ENCODE data around the gene RHOB. TPM values are rescaled to one million over a fixed set of nuclear protein-coding genes. Genes with fewer than 3 reads are reported as not detected.
"Not testable (repeated sequence)": the region's sequence is repeated elsewhere in the genome, so short reads cannot be mapped to it uniquely, and the experiment has no call there.

RHOB gene
- total RNA-seq, 6 experiments from 2014 or later, result 185 to 656 (median 388) TPM

GRCh38 chr2:20456636-20457426 is 10.0 kb downstream of the RHOB start:
- 77% methylated on average over 3 of the region's 3 CpGs for WGBS (ENCODE audit: insufficient coverage, low coverage, low lambda C conversion rate, missing lambda C conversion rate)
- H3K4me1 ChIP-seq, result no peaks in the 10 kb centered on the region
- TF ChIP-seq CTCF (IDR thresholded peaks at IDR 0.05) (no peak), POLR2A (IDR thresholded peaks at IDR 0.05) (no peak)
- H3K27me3 ChIP-seq, result no peaks in the 10 kb centered on the region
- ATAC-seq (peak in 1 of 4 donors; percentile 49), DNase-seq (no peak)
- no peak overlapping the region for H3K27ac ChIP-seq
- H3K36me3 ChIP-seq, result no peaks in the 10 kb centered on the region
- no peak overlapping the region for H3K4me3 ChIP-seq
- intact Hi-C loops (cut with DNase I), result no loop called here
- no peaks in the 10 kb centered on the region for H3K9me3 ChIP-seq

GRCh38 chr2:20457661-20458630 is 11.1 kb downstream of the RHOB start:
- Histone ChIP-seq H3K27me3 (no peaks in the 10 kb centered on the region), H3K9me3 (no peaks in the 10 kb centered on the region), H3K36me3 (no peaks in the 10 kb centered on the region), H3K4me3 (no peak overlapping the region), H3K27ac (no peak overlapping the region), H3K4me1 (no peaks in the 10 kb centered on the region)
- TF ChIP-seq POLR2A (IDR thresholded peaks at IDR 0.05) (no peak), CTCF (IDR thresholded peaks at IDR 0.05) (no peak)
- WGBS (ENCODE audit: insufficient coverage, low coverage, low lambda C conversion rate, missing lambda C conversion rate), result 79% methylated on average over 6 of the region's 10 CpGs
- intact Hi-C loops (cut with DNase I), result no loop called here
- no peak for DNase-seq
- ATAC-seq, result no peak

- H3K9me3 ChIP-seq; H3K4me3 ChIP-seq; H3K27me3 ChIP-seq; H3K36me3 ChIP-seq; H3K4me1 ChIP-seq; ATAC-seq; H3K27ac ChIP-seq; intact Hi-C loops (cut with DNase I): not testable (repeated sequence)
- WGBS (ENCODE audit: insufficient coverage, low coverage, low lambda C conversion rate, missing lambda C conversion rate), result 83% methylated on average over 2 of the region's 5 CpGs
- peak in 1 of 3 donors; percentile 32 for DNase-seq
Observed at GRCh38 chr2:20458737-20459484, 12.0 kb downstream of the RHOB start.

GRCh38 chr2:20465716-20466394 is 19.0 kb downstream of the RHOB start:
- intact Hi-C loops (cut with DNase I), result loop anchor here in 1 of 2 donors (10.0 kb wide), 1 partner anchor 49 kb away; no protein-coding TSS in a partner anchor
- no peak for DNase-seq
- 63% methylated on average over 4 of the region's 4 CpGs for WGBS (ENCODE audit: insufficient coverage, low coverage, low lambda C conversion rate, missing lambda C conversion rate)
- no peak for ATAC-seq
- no peak overlapping the region for H3K4me3 ChIP-seq
- H3K4me1 ChIP-seq, result peaks cover 0 to 10% (median 4%) of the 10 kb centered on the region in 4 donors
- TF ChIP-seq CTCF (IDR thresholded peaks at IDR 0.05), result no peak
- no peak for TF ChIP-seq POLR2A (IDR thresholded peaks at IDR 0.05)
- H3K36me3 ChIP-seq, result no peaks in the 10 kb centered on the region
- no peaks in the 10 kb centered on the region for H3K27me3 ChIP-seq
- H3K27ac ChIP-seq, result no peak overlapping the region
- no peaks in the 10 kb centered on the region for H3K9me3 ChIP-seq
